Iris pigment epithelial cell (primary cell): ENCODE data around the gene COL7A1.
"Not testable (repeated sequence)": the region's sequence is repeated elsewhere in the genome, so short reads cannot be mapped to it uniquely, and the experiment has no call there.

ENCODE experiments used
- DNase-seq: peaks from one replicate; pipeline ENCODE4 v3.0.0-alpha.2; 2011; ENCODE audit warnings: low read depth

The COL7A1 gene

DNA sequence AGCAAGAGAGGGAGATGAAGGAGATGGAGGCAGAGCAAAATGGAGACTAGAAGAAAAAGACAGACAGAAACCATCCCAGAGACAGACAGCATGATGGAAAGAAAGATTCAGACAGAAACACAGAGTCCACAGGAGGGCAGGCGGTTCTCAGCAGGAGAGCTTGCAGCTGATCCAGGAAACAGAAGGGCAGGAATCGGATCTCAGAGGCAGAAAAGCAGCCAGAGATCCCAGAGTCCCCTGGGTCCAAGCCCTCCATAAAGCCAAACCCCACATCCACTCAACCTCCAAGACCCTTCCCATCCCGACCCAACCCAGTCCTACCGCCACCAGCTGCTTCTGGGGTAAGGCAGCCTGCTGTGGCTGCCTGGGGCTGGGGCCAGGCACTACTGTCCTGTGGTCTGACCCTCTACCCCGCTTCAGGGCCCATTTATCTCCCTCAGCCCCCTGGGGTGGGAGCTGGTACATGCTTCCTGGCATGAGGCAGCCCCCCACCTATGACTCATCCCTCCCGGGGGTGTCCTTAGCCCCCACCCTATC is 31.7 kb downstream of the COL7A1 start, which contains the start of gene UCN2:
Gene UCN2, minus strand, starts transcription at position 400 of the 537 bp plus-strand sequence. CDS start 657 bp downstream, outside the sequence.
- peak; percentile 54 for DNase-seq

GRCh38 chr3:48562367-48563095 is 32.6 kb downstream of the COL7A1 start:
- no peak for DNase-seq

- peak; percentile 49 for DNase-seq
Observed at GRCh38 chr3:48561045-48561736, 33.9 kb downstream of the COL7A1 start.

DNA sequence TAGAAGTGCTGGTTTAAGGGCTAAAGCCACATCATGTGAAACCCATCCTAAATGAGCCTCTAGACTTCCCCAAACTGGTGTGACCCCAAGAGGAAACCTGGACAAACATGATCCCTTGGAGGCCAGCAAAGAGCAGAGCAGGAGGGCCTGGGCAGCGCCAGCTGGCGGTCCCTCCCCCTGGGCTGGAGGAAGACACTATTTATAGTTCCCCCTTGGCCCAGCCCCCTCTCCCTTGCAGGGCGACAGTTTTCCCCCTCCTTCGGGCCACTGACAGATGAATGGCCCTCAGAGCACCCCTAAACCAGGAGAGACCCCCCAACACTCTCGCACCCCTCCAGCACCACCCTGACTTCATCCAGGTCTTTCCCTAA is 34.5 kb downstream of the COL7A1 start:
- no peak for DNase-seq

DNA sequence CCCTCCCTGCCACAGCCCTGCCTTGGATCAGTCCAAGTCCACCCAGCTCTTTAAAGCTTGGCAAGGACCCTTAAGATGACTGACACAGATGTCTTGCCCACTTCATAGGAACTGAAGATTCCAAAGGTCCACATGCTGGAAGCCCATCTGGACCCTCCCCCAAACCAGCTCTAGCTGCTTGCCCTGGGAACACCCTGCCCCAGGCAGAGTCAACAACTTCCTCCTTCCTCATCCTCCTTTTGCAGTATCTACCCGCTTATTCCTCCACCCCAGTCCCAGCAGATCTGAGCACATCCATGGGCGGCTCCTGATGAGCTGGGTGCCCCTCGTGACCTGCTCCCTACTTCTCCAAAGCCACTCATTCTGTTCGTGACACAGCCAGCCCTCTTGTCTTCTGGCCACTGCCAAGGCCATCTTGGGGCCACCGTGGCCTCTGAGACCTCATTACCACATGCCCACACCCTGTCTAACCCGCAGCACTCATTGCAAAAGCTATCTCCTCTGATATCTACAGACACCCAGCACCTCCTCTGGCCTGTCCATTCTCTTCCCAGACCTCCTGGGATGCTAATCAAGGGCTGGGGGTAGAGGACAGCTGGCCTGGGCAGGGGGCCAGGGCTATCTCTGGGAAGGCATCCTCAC is 36.5 kb downstream of the COL7A1 start:
- DNase-seq, result no peak

GRCh38 chr3:48556796-48557626 is 38.1 kb downstream of the COL7A1 start, which contains the start of gene PFKFB4:
Gene PFKFB4 (minus strand): TSS chr3:48556803. CDS start chr3:48556777, 26 bp downstream.
- peak; percentile 99 for DNase-seq

DNA sequence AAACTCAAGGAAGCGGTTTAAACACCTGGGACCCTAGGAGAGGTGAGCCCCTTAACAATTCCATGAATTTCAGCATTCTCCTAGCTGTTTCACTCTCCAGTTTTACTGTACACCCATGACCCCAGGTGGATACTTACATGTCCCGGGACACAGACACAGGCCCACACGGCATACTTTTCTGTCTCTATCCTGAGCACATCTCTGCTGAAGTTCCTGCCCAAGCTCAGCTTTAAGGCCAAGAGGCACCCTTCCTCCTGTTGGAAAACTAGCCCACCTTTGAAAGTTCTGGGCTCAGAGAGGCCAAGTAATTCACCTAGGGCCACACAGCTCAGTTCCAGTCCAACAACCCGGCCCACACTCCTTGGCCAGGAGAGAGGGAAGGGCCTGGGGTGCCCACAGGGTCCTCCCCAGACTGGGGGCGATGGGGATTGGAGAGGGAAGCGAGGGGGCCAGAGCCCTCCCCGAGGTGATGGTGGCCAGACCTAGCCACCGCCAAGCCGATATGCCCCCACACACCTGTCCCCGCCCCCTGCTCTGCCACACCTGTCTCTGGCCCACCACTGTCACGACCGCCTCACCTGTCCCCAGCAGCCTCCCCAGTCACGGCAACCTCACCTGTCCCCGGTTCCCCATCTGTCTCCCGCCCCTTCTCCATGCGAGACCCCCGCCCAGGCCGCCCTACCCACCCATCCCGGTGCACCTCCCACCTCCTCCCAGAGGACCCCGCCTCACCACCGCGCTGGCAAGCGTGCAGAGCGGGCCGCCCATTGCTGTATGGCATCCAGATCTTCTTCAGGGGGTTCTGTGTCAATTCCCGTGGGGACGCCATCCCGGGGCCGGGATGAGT is 39.0 kb downstream of the COL7A1 start:
- DNase-seq, result no peak

- DNase-seq, result no peak
Observed at GRCh38 chr3:48555231-48555948, 39.7 kb downstream of the COL7A1 start.

DNA sequence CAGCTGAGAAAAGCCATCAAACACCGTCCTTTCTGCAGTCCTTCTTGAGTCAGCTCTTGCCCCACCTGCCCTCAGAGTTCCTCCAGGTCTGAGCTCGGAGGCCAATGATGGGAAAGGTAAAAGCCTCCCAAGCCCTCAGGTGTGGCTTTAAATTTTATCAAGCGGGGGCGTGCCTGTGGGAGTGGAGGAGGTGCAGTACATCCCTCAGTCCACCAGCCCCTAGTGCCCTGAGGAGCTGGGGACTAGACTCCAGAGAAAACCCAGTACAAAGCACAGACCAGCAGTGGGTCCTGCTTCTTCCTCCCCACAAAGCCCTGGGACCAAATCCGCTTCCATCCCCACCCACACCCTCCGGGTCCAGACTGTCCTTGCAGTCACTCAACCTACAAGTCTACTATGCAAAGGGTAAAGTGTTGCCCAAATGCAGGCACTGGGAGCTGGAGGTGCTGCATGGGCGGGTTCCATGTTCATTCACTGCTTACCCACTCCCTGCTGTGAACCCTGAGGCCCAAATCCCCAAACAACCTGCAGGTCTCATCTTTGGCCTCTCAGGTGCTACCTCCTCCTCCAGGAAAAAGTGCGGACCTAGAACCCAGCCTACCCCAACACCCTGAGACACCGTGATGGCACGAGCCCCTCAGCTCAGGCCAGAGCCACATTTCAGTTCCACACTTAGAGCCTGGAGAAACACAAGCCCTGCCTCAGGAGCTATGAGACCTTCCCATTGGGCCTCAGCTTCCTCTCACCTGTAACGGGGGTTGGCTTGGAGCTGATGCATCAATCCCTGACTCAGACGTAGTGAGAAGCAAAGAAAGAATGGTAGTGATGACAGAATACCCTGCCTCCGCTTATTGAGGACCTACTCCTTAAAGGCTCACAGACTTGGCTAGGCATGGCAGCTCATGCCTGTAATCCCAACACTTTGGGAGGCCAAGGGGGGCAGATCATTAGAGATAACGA is 41.0 kb downstream of the COL7A1 start:
- DNase-seq, result no peak

DNA sequence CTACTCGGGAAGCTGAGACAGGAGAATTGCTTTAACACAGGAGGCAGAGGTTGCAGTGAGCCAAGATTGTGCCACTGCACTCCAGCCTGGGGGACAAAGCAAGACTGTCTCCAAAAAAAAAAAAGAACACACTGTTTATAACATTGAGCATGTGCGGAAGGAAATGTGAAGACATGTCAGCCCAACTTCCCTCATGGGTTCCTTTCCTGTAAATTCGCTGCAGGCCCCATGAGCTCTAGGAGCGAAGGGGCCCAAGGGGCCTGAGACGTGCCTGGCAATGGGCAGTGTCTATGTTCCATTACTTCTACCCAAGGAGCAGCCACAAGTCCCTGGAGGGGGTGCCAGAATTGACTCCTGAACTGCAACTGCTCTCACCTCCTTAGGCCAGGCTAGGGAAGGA is 41.8 kb downstream of the COL7A1 start:
- DNase-seq, result no peak

- no peak for DNase-seq
Observed at GRCh38 chr3:48552111-48552951, 42.8 kb downstream of the COL7A1 start.

- not testable (repeated sequence) for DNase-seq
Observed at GRCh38 chr3:48551651-48552050, 43.5 kb downstream of the COL7A1 start.

DNA sequence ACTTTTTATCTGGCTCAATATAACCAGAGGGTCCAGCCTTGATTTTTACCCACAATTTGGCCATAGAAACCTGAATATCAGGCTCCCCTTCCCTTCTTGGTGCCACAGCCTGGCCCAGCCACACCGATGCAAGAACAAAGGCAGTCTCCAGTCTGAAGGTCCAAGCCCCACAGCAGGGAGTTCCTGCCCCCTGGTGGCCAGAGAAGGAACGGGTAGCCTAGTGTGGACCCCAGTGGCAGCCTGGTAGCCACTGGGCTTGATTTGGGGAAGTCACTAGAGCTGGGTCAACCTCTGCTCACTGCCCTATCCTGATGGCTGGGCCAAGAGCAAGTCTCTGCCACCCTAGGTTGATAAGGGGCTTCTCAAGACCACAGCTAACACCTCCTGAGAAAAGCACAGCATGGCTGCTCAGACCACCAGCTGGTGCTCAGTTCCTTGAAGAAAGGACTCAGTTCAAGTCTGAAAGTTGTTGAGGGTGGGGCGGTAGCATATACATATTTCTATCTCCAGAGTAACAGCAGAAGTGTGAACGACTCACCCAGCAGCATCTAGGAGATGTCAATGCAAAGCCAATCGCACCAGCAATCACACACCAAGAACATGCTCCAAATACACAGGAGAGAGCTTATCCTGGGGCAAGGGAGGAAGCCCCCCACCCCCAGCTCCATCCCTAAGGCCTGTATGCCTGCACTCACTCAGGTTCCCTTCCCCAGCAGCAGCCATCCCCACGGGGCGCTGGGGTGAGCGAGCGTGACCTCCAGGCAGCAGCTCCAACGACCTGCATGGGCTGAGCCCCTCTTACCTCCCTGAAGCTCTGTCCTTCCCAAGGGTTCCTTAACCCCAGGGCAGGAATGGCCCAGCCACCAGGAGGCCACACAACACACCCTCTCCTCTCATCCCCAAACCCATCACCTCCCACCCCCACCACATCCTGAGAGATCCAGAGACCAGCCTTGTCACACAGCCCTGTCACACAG is 46.1 kb downstream of the COL7A1 start:
- peak; percentile 69 for DNase-seq

- DNase-seq, result no peak
Observed at GRCh38 chr3:48548126-48548525, 47.0 kb downstream of the COL7A1 start.

DNA sequence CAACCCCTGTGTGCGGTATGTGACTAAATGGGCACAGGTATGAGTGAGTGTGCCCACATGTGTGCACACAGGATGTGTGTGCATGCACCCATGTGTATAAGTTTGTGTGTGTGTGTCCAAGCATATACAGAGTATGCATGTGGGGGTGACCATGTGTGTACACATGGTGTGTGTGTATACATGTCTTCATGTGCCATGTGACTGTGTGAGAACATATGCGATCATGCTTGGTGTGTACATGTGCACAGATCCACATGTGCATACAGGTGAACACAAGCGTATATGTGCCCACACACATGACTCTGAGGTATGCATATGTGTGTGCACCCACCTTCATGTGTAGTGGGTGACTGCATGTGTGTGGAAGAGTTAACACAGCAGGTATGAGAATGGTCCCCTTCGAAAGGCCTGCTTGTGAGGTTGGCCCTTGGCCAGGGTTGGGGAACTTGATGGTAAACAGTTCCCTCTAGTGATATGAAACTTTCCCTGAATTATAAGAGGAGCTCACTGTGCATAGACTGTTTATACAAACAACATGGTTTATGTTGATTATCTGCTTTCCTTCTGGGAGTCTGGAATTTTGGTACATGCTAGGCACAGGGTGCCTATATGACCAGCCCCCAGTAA is 48.8 kb downstream of the COL7A1 start:
- no peak for DNase-seq

GRCh38 chr3:48544141-48544540 is 51.0 kb downstream of the COL7A1 start:
- DNase-seq, result no peak
